H9 (cell line): Measurements from ENCODE around the gene GABBR2. TPM values are rescaled to one million over a fixed set of nuclear protein-coding genes. Genes with fewer than 3 reads are reported as not detected.

Experiments used
- DNase-seq: peaks from one replicate; pipeline ENCODE4 v3.0.0-alpha.2; 2017
- H2AFZ ChIP-seq: one replicate; pipeline ENCODE4 v1.6.1; 2013; ENCODE audit warnings: mild to moderate bottlenecking, low read length, control low read depth, moderate library complexity
- H2AK5ac ChIP-seq: 2 replicates; pipeline ENCODE4 v1.6.1; 2013; ENCODE audit warnings: low read length, control low read depth, mixed read lengths; ENCODE audit not compliant: insufficient read length
- H2BK120ac ChIP-seq: one replicate; pipeline ENCODE4 v1.6.1; 2013; ENCODE audit warnings: low read depth, mild to moderate bottlenecking, low read length, control low read depth, inconsistent platforms; ENCODE audit not compliant: poor library complexity, severe bottlenecking
- H2BK12ac ChIP-seq: 2 replicates; pipeline ENCODE4 v1.6.1; 2013; ENCODE audit warnings: low read length, control low read depth, mixed read lengths, low read depth; ENCODE audit not compliant: insufficient read length
- H2BK15ac ChIP-seq: 2 replicates; pipeline ENCODE4 v1.6.1; 2013; ENCODE audit warnings: low read depth, low read length, control low read depth
- H2BK20ac ChIP-seq: one replicate; pipeline ENCODE4 v1.6.1; 2013; ENCODE audit warnings: low read depth, mild to moderate bottlenecking, low read length, control low read depth, inconsistent platforms; ENCODE audit not compliant: poor library complexity, severe bottlenecking
- H2BK5ac ChIP-seq: 2 replicates; pipeline ENCODE4 v1.6.1; 2013; ENCODE audit warnings: low read length, control low read depth, mixed read lengths; ENCODE audit not compliant: insufficient read length
- H3K14ac ChIP-seq: 2 replicates; pipeline ENCODE4 v1.6.1; 2013; ENCODE audit warnings: low read length, control low read depth; ENCODE audit not compliant: insufficient read depth
- H3K18ac ChIP-seq: 2 replicates; pipeline ENCODE4 v1.6.1; 2013; ENCODE audit warnings: low read depth, mild to moderate bottlenecking, mixed read lengths, low read length, control low read depth; ENCODE audit not compliant: insufficient read length
- H3K23ac ChIP-seq: 2 replicates; pipeline ENCODE4 v1.6.1; 2013; ENCODE audit warnings: low read length, control low read depth, mixed read lengths, low read depth; ENCODE audit not compliant: insufficient read length
- H3K23me2 ChIP-seq: 2 replicates; pipeline ENCODE4 v1.6.1; 2013; ENCODE audit warnings: low read depth, mild to moderate bottlenecking, mixed read lengths, low read length, control low read depth; ENCODE audit not compliant: insufficient read length, poor library complexity, severe bottlenecking
- H3K27ac ChIP-seq: 2 replicates; pipeline ENCODE4 v1.5.1; 2013; ENCODE audit warnings: low read length, control low read depth, mixed read lengths, low read depth; ENCODE audit not compliant: insufficient read length
- H3K27me3 ChIP-seq: 2 replicates; pipeline ENCODE4 v1.6.1; 2013; ENCODE audit warnings: low read length, control low read depth, inconsistent platforms; ENCODE audit not compliant: insufficient read depth
- H3K4ac ChIP-seq: 2 replicates; pipeline ENCODE4 v1.6.1; 2013; ENCODE audit warnings: low read depth, mild to moderate bottlenecking, control low read depth, inconsistent platforms, low read length, moderate library complexity
- H3K4me1 ChIP-seq: 2 replicates; pipeline ENCODE4 v1.6.1; 2013; ENCODE audit warnings: low read length, control low read depth, inconsistent platforms; ENCODE audit not compliant: insufficient read depth
- H3K4me2 ChIP-seq: 2 replicates; pipeline ENCODE4 v1.6.1; 2013; ENCODE audit warnings: low read length, control low read depth, mixed read lengths; ENCODE audit not compliant: insufficient read length, insufficient read depth
- H3K56ac ChIP-seq: 2 replicates; pipeline ENCODE4 v1.6.1; 2013; ENCODE audit warnings: low read depth, mild to moderate bottlenecking, mixed read lengths, low read length, control low read depth; ENCODE audit not compliant: insufficient read length
- H3K79me1 ChIP-seq: 2 replicates; pipeline ENCODE4 v1.6.1; 2013; ENCODE audit warnings: low read depth, mild to moderate bottlenecking, moderate library complexity, low read length, control low read depth, inconsistent platforms; ENCODE audit not compliant: insufficient read depth, poor library complexity, severe bottlenecking
- H3K79me2 ChIP-seq: 2 replicates; pipeline ENCODE4 v1.6.1; 2013; ENCODE audit warnings: low read length, control low read depth, inconsistent platforms; ENCODE audit not compliant: insufficient read depth
- H3K9ac ChIP-seq: 2 replicates; pipeline ENCODE4 v1.6.1; 2013; ENCODE audit warnings: low read length, control low read depth, mixed read lengths; ENCODE audit not compliant: insufficient read length; ENCODE audit errors: extremely low read depth
- H3K9me3 ChIP-seq: one replicate; pipeline ENCODE4 v1.6.1; 2013; ENCODE audit warnings: low read depth, low read length, inconsistent platforms; ENCODE audit not compliant: control insufficient read depth
- H3T11ph ChIP-seq: one replicate; pipeline ENCODE4 v1.6.1; 2013; ENCODE audit warnings: mild to moderate bottlenecking, low read length, control low read depth, inconsistent platforms
- H4K20me1 ChIP-seq: one replicate; pipeline ENCODE4 v1.6.1; 2013; ENCODE audit not compliant: control insufficient read depth, insufficient read length, insufficient read depth
- H4K5ac ChIP-seq: 2 replicates; pipeline ENCODE4 v1.6.1; 2013; ENCODE audit warnings: low read depth, mild to moderate bottlenecking, mixed read lengths, low read length, control low read depth; ENCODE audit not compliant: insufficient read length
- H4K8ac ChIP-seq: replicated peaks from 2 replicates; pipeline ENCODE4 v1.6.1; 2013; ENCODE audit warnings: low read length, control low read depth, mixed read lengths, low read depth; ENCODE audit not compliant: insufficient read length
- H4K91ac ChIP-seq: 2 replicates; pipeline ENCODE4 v1.6.1; 2013; ENCODE audit warnings: low read depth, mild to moderate bottlenecking, moderate library complexity, mixed read lengths, low read length, control low read depth; ENCODE audit not compliant: insufficient read length
- H3K27ac Mint-ChIP-seq, 3 experiments: 2 replicates in 2 of 3; 3 replicates in 1 of 3; pipeline ENCODE4 v1.8.0; 2020 to 2021; ENCODE audit warnings: mixed read lengths in 3 of 3, mild to moderate bottlenecking in 1 of 3, moderate library complexity in 1 of 3
- H3K27me3 Mint-ChIP-seq: 2 replicates; pipeline ENCODE4 v1.8.0; 2021; ENCODE audit warnings: low read depth, mild to moderate bottlenecking, moderate library complexity, mixed read lengths
- H3K36me3 Mint-ChIP-seq, 3 experiments: 2 replicates in 2 of 3; 3 replicates in 1 of 3; pipeline ENCODE4 v1.8.0; 2020 to 2021; ENCODE audit warnings: low read depth in 3 of 3, mixed read lengths in 3 of 3; ENCODE audit not compliant: insufficient read depth in 1 of 3
- H3K4me1 Mint-ChIP-seq, 2 experiments: 2 replicates each; pipeline ENCODE4 v1.8.0; 2020; ENCODE audit warnings: mixed read lengths in 2 of 2
- H3K4me3 Mint-ChIP-seq, 2 experiments: 2 replicates in 1 of 2; 3 replicates in 1 of 2; pipeline ENCODE4 v1.8.0; 2020 to 2021; ENCODE audit warnings: mild to moderate bottlenecking in 2 of 2, mixed read lengths in 2 of 2, moderate library complexity in 1 of 2
- H3K9me3 Mint-ChIP-seq, 2 experiments: 2 replicates in 1 of 2; 3 replicates in 1 of 2; pipeline ENCODE4 v1.8.0; 2020; ENCODE audit warnings: mild to moderate bottlenecking in 2 of 2, mixed read lengths in 2 of 2, moderate library complexity in 1 of 2
- CTCF ChIP-seq: fragments of 200-600 bp; sonication (generic); conservative IDR thresholded peaks from 3 replicates; pipeline ENCODE4 v1.8.0; 2021; ENCODE audit warnings: antibody characterized with exemption, mild to moderate bottlenecking
- WGBS: extraction: QIAGEN DNeasy Blood & Tissue Kit; methylation state at CpG from one replicate; pipeline ENCODE4 v1.1.7; 2013; ENCODE audit warnings: missing lambda C conversion rate, low lambda C conversion rate, mixed read lengths; ENCODE audit not compliant: insufficient read length; ENCODE audit errors: extremely low coverage; 5-methylcytosine and 5-hydroxymethylcytosine counted together
- total RNA-seq: library from RNA; stranded (reverse); gene quantifications from 2 replicates; pipeline ENCODE4 v1.2.1, GENCODE V29; 2021

GABBR2 gene
- total RNA-seq, 1 experiment from 2014 or later: 0.66 TPM

- Histone ChIP-seq H2BK5ac (no peak overlapping the region), H3K27me3 (no peaks in the 10 kb centered on the region), H3K79me1 (no peaks in the 10 kb centered on the region), H2AFZ (no peak overlapping the region), H3K4ac (no peak overlapping the region), H4K5ac (no peak overlapping the region), H4K8ac (no peak overlapping the region), H3T11ph (no peak overlapping the region), H3K4me1 (no peaks in the 10 kb centered on the region), H3K23ac (no peak overlapping the region), H2BK15ac (no peak overlapping the region), H3K27ac (no peak overlapping the region), H3K4me2 (no peak overlapping the region), H3K79me2 (no peaks in the 10 kb centered on the region), H3K9ac (no peak overlapping the region), H3K9me3 (no peaks in the 10 kb centered on the region), H3K18ac (no peak overlapping the region), H3K23me2 (no peaks in the 10 kb centered on the region), H2BK12ac (no peak overlapping the region), H2BK120ac (no peak overlapping the region), H4K20me1 (no peaks in the 10 kb centered on the region), H2BK20ac (no peak overlapping the region), H4K91ac (no peak overlapping the region), H3K56ac (no peak overlapping the region), H2AK5ac (no peak overlapping the region), H3K14ac (no peak overlapping the region)
- H3K27ac Mint-ChIP-seq: no peak overlapping the region
- peaks cover 0 to 12% of the 10 kb centered on the region in 2 experiments; a peak in 3 of 5 replicates for H3K9me3 Mint-ChIP-seq
- no peak for TF ChIP-seq CTCF
- DNase-seq: no peak
- no peaks in the 10 kb centered on the region for H3K4me1 Mint-ChIP-seq
- peaks cover 9% of the 10 kb centered on the region for H3K27me3 Mint-ChIP-seq
- H3K4me3 Mint-ChIP-seq: no peak overlapping the region
- H3K36me3 Mint-ChIP-seq: no peaks in the 10 kb centered on the region; a peak in 1 of 7 replicates
- WGBS: no CpG with 5 or more reads among the region's 16 CpGs
Observed at GRCh38 chr9:98541684-98542230, 167.0 kb downstream of the GABBR2 start.
